Karpas-422 (cell line): ENCODE measurements around the gene SFXN1. TPM values are rescaled to one million over a fixed set of nuclear protein-coding genes. Genes with fewer than 3 reads are reported as not detected.
A peak's percentile ranks its signal among the peaks of the same experiment; 100 is the strongest.

Experiments used
- DNase-seq: peaks from one replicate; pipeline ENCODE4 v3.0.0-alpha.2; 2015
- H2AFZ ChIP-seq: fragments of 200-600 bp; sonication (generic); 2 replicates; pipeline ENCODE4 v1.6.1; 2014; ENCODE audit warnings: antibody characterized with exemption, low read length, mixed read lengths
- H3K27ac ChIP-seq: fragments of 200-600 bp; sonication (generic); 2 replicates; pipeline ENCODE4 v1.5.1; 2014; ENCODE audit warnings: mild to moderate bottlenecking, low read length, moderate library complexity
- H3K27me3 ChIP-seq: fragments of 200-600 bp; sonication (generic); 2 replicates; pipeline ENCODE4 v1.6.1; 2014; ENCODE audit warnings: low read length, mixed read lengths
- H3K36me3 ChIP-seq: fragments of 200-600 bp; sonication (generic); 2 replicates; pipeline ENCODE4 v1.6.1; 2014; ENCODE audit warnings: low read length, mixed read lengths; ENCODE audit not compliant: insufficient read depth
- H3K4me1 ChIP-seq: fragments of 200-600 bp; sonication (generic); 2 replicates; pipeline ENCODE4 v1.6.1; 2014; ENCODE audit warnings: mild to moderate bottlenecking, low read length, mixed read lengths
- H3K4me2 ChIP-seq: fragments of 200-600 bp; sonication (generic); 2 replicates; pipeline ENCODE4 v1.6.1; 2014; ENCODE audit warnings: low read length, low read depth, mild to moderate bottlenecking; ENCODE audit not compliant: poor library complexity, severe bottlenecking
- H3K4me3 ChIP-seq: fragments of 200-600 bp; sonication (generic); 2 replicates; pipeline ENCODE4 v1.5.1; 2014; ENCODE audit warnings: mild to moderate bottlenecking, antibody characterized with exemption, low read length, mixed read lengths
- H3K79me2 ChIP-seq: fragments of 200-600 bp; sonication (generic); 2 replicates; pipeline ENCODE4 v1.6.1; 2014; ENCODE audit warnings: mild to moderate bottlenecking, low read length, mixed read lengths
- H3K9ac ChIP-seq: fragments of 200-600 bp; sonication (generic); 2 replicates; pipeline ENCODE4 v1.6.0; 2014; ENCODE audit warnings: low read length
- H3K9me2 ChIP-seq: fragments of 200-600 bp; sonication (generic), shearing (Covaris generic); replicated peaks from 2 replicates; pipeline ENCODE4 v1.6.0; 2014; ENCODE audit warnings: mild to moderate bottlenecking, low read length, moderate library complexity; ENCODE audit not compliant: insufficient read depth
- H3K9me3 ChIP-seq: fragments of 300-700, 200-600 bp; sonication (generic); 2 replicates; pipeline ENCODE4 v1.6.1; 2014; ENCODE audit warnings: low read length, mixed read lengths
- H4K20me1 ChIP-seq: fragments of 200-600 bp; sonication (generic); 2 replicates; pipeline ENCODE4 v1.6.1; 2014; ENCODE audit warnings: mild to moderate bottlenecking, antibody characterized with exemption, low read length, low read depth; ENCODE audit not compliant: insufficient read depth
- total RNA-seq: library from RNA; depleted of rRNA; stranded (reverse); fragments of >200 nt; shearing (Covaris generic); gene quantifications from 2 replicates; pipeline ENCODE4 v1.2.3, GENCODE V29; 2014; ENCODE audit warnings: low replicate concordance

Gene SFXN1
- total RNA-seq, 1 experiment from 2014 or later = 87.3 TPM

- Histone ChIP-seq H4K20me1 (no peaks in the 10 kb centered on the region), H3K79me2 (no peaks in the 10 kb centered on the region), H3K27ac (no peak overlapping the region), H2AFZ (no peak overlapping the region), H3K9me3 (no peaks in the 10 kb centered on the region), H3K4me1 (no peaks in the 10 kb centered on the region), H3K9ac (no peak overlapping the region), H3K36me3 (no peaks in the 10 kb centered on the region), H3K9me2 (no peaks in the 10 kb centered on the region), H3K27me3 (0 out of 2 replicates have a peak, but pooled peaks cover 2% of the 10 kb centered on the region), H3K4me2 (no peak overlapping the region), H3K4me3 (no peak overlapping the region)
- no peak for DNase-seq
Observed at GRCh38 chr5:175469916-175470315, 8.4 kb upstream of the SFXN1 start.

GRCh38 chr5:175470781-175471180 lies 7.6 kb upstream of the SFXN1 start:
- no peaks in the 10 kb centered on the region for H3K27me3 ChIP-seq
- H4K20me1 ChIP-seq = no peaks in the 10 kb centered on the region
- no peak for DNase-seq
- H3K79me2 ChIP-seq = no peaks in the 10 kb centered on the region
- H3K9me2 ChIP-seq = no peaks in the 10 kb centered on the region
- H3K9ac ChIP-seq = no peak overlapping the region
- H3K4me1 ChIP-seq = no peaks in the 10 kb centered on the region
- H2AFZ ChIP-seq = no peak overlapping the region
- no peak overlapping the region for H3K27ac ChIP-seq
- H3K4me3 ChIP-seq = no peak overlapping the region
- no peak overlapping the region for H3K4me2 ChIP-seq
- H3K9me3 ChIP-seq = no peaks in the 10 kb centered on the region
- no peaks in the 10 kb centered on the region for H3K36me3 ChIP-seq

- no peaks in the 10 kb centered on the region for H3K79me2 ChIP-seq
- H2AFZ ChIP-seq = no peak overlapping the region
- H3K9ac ChIP-seq = no peak overlapping the region
- H3K27me3 ChIP-seq = no peaks in the 10 kb centered on the region
- no peak for DNase-seq
- H3K27ac ChIP-seq = no peak overlapping the region
- H3K4me1 ChIP-seq = no peaks in the 10 kb centered on the region
- H3K9me2 ChIP-seq = no peaks in the 10 kb centered on the region
- H3K36me3 ChIP-seq = no peaks in the 10 kb centered on the region
- no peaks in the 10 kb centered on the region for H4K20me1 ChIP-seq
- H3K4me2 ChIP-seq = no peak overlapping the region
- H3K4me3 ChIP-seq = no peak overlapping the region
- H3K9me3 ChIP-seq = no peaks in the 10 kb centered on the region
Observed at GRCh38 chr5:175471196-175471595, 7.2 kb upstream of the SFXN1 start.

- Histone ChIP-seq H3K9me2 (no peaks in the 10 kb centered on the region), H3K9me3 (no peaks in the 10 kb centered on the region), H4K20me1 (no peaks in the 10 kb centered on the region), H3K4me3 (no peak overlapping the region), H3K4me1 (no peaks in the 10 kb centered on the region), H3K79me2 (no peaks in the 10 kb centered on the region), H3K4me2 (no peak overlapping the region), H3K27ac (no peak overlapping the region), H3K9ac (no peak overlapping the region), H3K36me3 (no peaks in the 10 kb centered on the region), H3K27me3 (no peaks in the 10 kb centered on the region), H2AFZ (no peak overlapping the region)
- no peak for DNase-seq
Observed at GRCh38 chr5:175471628-175472027, 6.7 kb upstream of the SFXN1 start.

- Histone ChIP-seq H3K9ac (no peak overlapping the region), H2AFZ (no peak overlapping the region), H3K27me3 (no peaks in the 10 kb centered on the region), H3K27ac (no peak overlapping the region), H3K79me2 (no peaks in the 10 kb centered on the region), H3K9me2 (no peaks in the 10 kb centered on the region), H4K20me1 (no peaks in the 10 kb centered on the region), H3K4me3 (no peak overlapping the region), H3K4me2 (no peak overlapping the region), H3K9me3 (no peaks in the 10 kb centered on the region), H3K4me1 (no peaks in the 10 kb centered on the region), H3K36me3 (no peaks in the 10 kb centered on the region)
- DNase-seq = no peak
Observed at GRCh38 chr5:175472378-175472777, 6.0 kb upstream of the SFXN1 start.

- Histone ChIP-seq H3K4me3 (no peak overlapping the region), H3K27me3 (no peaks in the 10 kb centered on the region), H2AFZ (no peak overlapping the region), H4K20me1 (no peaks in the 10 kb centered on the region; the same call in 1 of the 2 replicates), H3K79me2 (peaks cover 17% of the 10 kb centered on the region), H3K4me1 (peaks cover 12% of the 10 kb centered on the region), H3K4me2 (no peak overlapping the region), H3K27ac (no peak overlapping the region), H3K36me3 (no peaks in the 10 kb centered on the region), H3K9ac (no peak overlapping the region), H3K9me3 (no peaks in the 10 kb centered on the region), H3K9me2 (no peaks in the 10 kb centered on the region)
- DNase-seq = no peak
Observed at GRCh38 chr5:175475248-175475647, 3.1 kb upstream of the SFXN1 start.

- peaks cover 16% of the 10 kb centered on the region for H3K4me1 ChIP-seq
- H3K9me3 ChIP-seq = no peaks in the 10 kb centered on the region
- H3K79me2 ChIP-seq = peaks cover 39% of the 10 kb centered on the region
- H3K27me3 ChIP-seq = no peaks in the 10 kb centered on the region
- no peak for DNase-seq
- H3K9me2 ChIP-seq = no peaks in the 10 kb centered on the region
- peaks cover 15% of the 10 kb centered on the region for H3K36me3 ChIP-seq
- H3K4me3 ChIP-seq = no peak overlapping the region
- no peak overlapping the region for H3K4me2 ChIP-seq
- H2AFZ ChIP-seq = no peak overlapping the region
- peaks cover 11% of the 10 kb centered on the region for H4K20me1 ChIP-seq
- H3K9ac ChIP-seq = no peak overlapping the region
- no peak overlapping the region for H3K27ac ChIP-seq
Observed at GRCh38 chr5:175477440-175477839, 920 bp upstream of the SFXN1 start.

- H3K9ac ChIP-seq = peak overlapping the region; percentile 93
- peak overlapping the region; percentile 88 for H2AFZ ChIP-seq
- H3K27me3 ChIP-seq = no peaks in the 10 kb centered on the region
- peak overlapping the region; percentile 92 for H3K4me2 ChIP-seq
- peak overlapping the region; percentile 91 for H3K4me3 ChIP-seq
- H3K79me2 ChIP-seq = peaks cover 45% of the 10 kb centered on the region
- H3K27ac ChIP-seq = no peak overlapping the region
- no peaks in the 10 kb centered on the region for H3K9me2 ChIP-seq
- DNase-seq = no peak
- H4K20me1 ChIP-seq = peaks cover 17% of the 10 kb centered on the region
- no peaks in the 10 kb centered on the region for H3K9me3 ChIP-seq
- H3K36me3 ChIP-seq = peaks cover 15% of the 10 kb centered on the region
- H3K4me1 ChIP-seq = peaks cover 16% of the 10 kb centered on the region
Observed at GRCh38 chr5:175478008-175478383, 364 bp upstream of the SFXN1 start.
